BJ (cell line): ENCODE measurements around the gene PRKACA. TPM values are rescaled to one million over a fixed set of nuclear protein-coding genes. Genes with fewer than 3 reads are reported as not detected.

Source experiments
- CTCF ChIA-PET: fragments of 350-600 bp; formaldehyde crosslinking; extraction: SDS; loops from one replicate; lab custom pipeline; 2021; ENCODE audit warnings: antibody characterized with exemption, inconsistent platforms; lab: Yijun Ruan, JAX
- POLR2A ChIA-PET: fragments of 300-600 bp; sonication (Branson Sonifier 250); formaldehyde crosslinking; extraction: SDS; loops from one replicate; lab custom pipeline; 2021; ENCODE audit warnings: antibody characterized with exemption; lab: Charles Lee
- DNase-seq: peaks from one replicate; pipeline ENCODE4 v3.0.0-alpha.2; 2011; ENCODE audit warnings: low read depth
- H3K27me3 ChIP-seq: 2 replicates; pipeline ENCODE4 v1.6.0; 2011; ENCODE audit warnings: low read length; ENCODE audit not compliant: control insufficient read depth, insufficient read depth
- H3K36me3 ChIP-seq: 2 replicates; pipeline ENCODE4 v1.5.1; 2011; ENCODE audit warnings: low read length; ENCODE audit not compliant: control insufficient read depth, insufficient read depth
- H3K4me3 ChIP-seq: 2 replicates; pipeline ENCODE4 v1.5.1; 2011; ENCODE audit warnings: low read depth, mild to moderate bottlenecking, control low read depth, low read length
- polyA plus RNA-seq: library from polyadenylated mRNA; depleted of rRNA; stranded (reverse); fragments of >200 nt; gene quantifications from 2 replicates; pipeline ENCODE4 v1.2.3, GENCODE V29; 2011
- TF ChIP-seq, protein P1 (sequence below): IDR thresholded peaks from 2 replicates; pipeline ENCODE4 v1.5.1; 2011; ENCODE audit warnings: low read depth, mild to moderate bottlenecking, control low read depth, inconsistent platforms, low read length, moderate library complexity; ENCODE audit not compliant: insufficient read depth

PRKACA gene
- polyA plus RNA-seq, 1 experiment: 35.4 TPM

DNA sequence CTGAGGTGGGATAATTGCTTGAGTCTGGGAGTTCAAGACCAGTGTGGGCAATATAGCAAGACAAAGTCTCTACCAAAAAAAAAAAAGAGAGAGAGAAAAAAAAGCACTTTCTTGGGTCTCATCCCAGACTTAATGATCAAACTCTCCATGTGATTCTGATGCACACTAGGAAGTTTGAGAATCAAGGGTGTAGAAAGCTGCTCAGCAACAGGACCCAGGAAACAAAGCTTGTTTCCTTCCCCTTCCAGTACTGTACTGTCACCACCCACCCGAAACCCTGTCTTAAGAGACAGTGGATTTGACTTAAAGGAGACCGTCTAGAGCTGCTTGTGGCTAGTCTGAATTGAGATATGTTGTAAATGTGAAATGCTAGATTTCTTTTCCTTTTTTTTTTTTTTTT is 39.2 kb downstream of the PRKACA start:
- TF ChIP-seq, protein P1, sequence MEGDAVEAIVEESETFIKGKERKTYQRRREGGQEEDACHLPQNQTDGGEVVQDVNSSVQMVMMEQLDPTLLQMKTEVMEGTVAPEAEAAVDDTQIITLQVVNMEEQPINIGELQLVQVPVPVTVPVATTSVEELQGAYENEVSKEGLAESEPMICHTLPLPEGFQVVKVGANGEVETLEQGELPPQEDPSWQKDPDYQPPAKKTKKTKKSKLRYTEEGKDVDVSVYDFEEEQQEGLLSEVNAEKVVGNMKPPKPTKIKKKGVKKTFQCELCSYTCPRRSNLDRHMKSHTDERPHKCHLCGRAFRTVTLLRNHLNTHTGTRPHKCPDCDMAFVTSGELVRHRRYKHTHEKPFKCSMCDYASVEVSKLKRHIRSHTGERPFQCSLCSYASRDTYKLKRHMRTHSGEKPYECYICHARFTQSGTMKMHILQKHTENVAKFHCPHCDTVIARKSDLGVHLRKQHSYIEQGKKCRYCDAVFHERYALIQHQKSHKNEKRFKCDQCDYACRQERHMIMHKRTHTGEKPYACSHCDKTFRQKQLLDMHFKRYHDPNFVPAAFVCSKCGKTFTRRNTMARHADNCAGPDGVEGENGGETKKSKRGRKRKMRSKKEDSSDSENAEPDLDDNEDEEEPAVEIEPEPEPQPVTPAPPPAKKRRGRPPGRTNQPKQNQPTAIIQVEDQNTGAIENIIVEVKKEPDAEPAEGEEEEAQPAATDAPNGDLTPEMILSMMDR: no peak
- POLR2A ChIA-PET: no interaction called here

DNA sequence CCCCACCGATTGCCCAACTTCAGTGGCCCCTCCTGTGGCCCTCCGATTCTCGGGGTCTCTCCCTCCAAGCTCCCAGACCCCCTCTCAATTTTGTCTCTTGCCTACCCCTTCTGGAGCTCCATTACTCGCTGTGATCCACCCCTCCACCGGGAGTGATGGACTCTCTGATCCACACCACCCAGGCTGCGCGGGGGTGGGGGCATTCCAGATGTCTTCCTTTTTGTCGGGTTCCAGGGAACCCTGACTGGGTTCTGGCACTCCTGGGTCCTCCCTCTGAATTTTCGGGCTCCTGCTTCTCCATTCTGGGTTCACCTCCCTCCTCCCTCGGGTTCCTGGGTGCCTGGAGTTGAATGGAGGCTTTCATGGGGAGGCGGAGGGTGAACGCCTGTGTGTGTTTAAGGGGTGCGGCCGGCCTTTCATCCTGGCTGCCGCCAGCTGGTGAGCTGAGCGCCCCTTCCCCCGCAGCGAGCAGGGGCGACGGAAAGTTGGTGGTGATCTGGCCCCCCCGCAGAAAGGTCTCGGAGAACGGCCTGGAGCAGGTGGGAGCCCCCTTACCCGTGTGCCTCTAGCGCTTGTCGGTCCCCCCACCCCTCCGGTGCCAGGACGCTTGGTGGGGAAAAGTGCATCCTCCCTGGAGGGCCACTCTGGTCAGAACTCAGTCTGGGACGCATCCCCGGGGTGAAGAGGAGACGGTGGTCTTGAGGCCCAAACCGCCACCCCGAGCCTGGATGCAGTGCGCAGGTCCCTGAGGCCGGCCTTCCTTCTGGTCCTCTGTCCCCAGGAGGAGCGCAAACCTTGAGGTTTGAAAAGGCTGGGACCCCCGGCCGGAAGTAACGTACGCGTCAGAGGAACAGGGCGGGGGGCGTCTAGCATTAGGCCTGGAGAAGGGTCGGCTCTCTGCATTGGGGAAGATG is 43.4 kb downstream of the PRKACA start:
- CTCF ChIA-PET: interaction anchor here (0.6 to 6.0 kb wide), 18 partner anchors 13 to 328 kb away, joined by 3 to 115 read pairs (median 5); partner anchors contain the start of genes ASF1B, DCAF15, IL27RA and NANOS3
- Histone ChIP-seq H3K36me3 (no peaks in the 10 kb centered on the region), H3K4me3 (peak overlapping the region; percentile 63), H3K27me3 (no peaks in the 10 kb centered on the region)
- TF ChIP-seq, protein P1: no peak
- no peak for DNase-seq
- POLR2A ChIA-PET: no interaction called here

More for the DNA sequence above, 39.2 kb downstream of the PRKACA start:
- CTCF ChIA-PET: interaction anchor here (0.8 to 1.3 kb wide), 4 partner anchors 9 to 206 kb away, joined by 3 to 5 read pairs (median 3); no protein-coding TSS in a partner anchor
- H3K4me3 ChIP-seq: no peak overlapping the region
- DNase-seq: no peak
- no peaks in the 10 kb centered on the region for H3K27me3 ChIP-seq
- H3K36me3 ChIP-seq: no peaks in the 10 kb centered on the region

DNA sequence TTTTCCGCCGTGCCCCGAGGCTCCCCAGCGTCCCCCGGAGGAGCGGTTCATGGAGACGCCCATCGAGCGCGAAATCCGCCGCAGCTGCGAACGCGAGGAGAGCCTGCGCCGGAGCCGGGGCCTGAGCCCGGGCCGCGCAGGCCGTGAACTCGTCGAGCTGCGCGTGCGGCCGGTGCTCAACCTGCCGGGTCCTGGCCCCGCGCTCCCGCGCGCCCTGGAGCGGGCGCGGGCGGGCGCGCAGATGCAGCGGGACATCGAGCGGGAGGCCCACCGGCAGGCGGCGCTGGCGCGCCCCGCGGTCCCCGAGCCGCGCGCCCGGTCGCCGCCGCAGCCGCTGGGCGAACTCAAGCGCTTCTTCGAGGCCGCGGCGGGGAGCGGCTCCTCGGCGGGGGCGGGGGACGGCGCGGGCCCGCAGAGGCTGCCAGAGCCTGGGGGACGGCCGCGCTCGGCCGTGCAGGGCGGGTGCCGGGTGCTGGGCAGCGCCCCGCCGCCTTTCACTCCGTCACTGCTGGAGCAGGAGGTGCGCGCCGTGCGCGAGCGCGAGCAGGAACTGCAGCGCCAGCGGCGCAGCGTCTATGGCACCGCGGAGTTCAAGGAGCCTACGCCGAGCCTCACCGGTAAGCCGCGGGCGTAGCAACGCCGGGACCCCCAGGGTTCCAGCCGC is 44.2 kb downstream of the PRKACA start:
- H3K27me3 ChIP-seq: no peaks in the 10 kb centered on the region
- CTCF ChIA-PET: interaction anchor here (0.6 to 6.0 kb wide), 28 partner anchors 9 to 329 kb away, joined by 3 to 115 read pairs (median 4); partner anchors contain the start of genes ASF1B, DCAF15, IL27RA and NANOS3
- peak overlapping the region; percentile 63 for H3K4me3 ChIP-seq
- TF ChIP-seq, protein P1: peak; percentile 16
- DNase-seq: no peak
- no peaks in the 10 kb centered on the region for H3K36me3 ChIP-seq
- POLR2A ChIA-PET: no interaction called here

DNA sequence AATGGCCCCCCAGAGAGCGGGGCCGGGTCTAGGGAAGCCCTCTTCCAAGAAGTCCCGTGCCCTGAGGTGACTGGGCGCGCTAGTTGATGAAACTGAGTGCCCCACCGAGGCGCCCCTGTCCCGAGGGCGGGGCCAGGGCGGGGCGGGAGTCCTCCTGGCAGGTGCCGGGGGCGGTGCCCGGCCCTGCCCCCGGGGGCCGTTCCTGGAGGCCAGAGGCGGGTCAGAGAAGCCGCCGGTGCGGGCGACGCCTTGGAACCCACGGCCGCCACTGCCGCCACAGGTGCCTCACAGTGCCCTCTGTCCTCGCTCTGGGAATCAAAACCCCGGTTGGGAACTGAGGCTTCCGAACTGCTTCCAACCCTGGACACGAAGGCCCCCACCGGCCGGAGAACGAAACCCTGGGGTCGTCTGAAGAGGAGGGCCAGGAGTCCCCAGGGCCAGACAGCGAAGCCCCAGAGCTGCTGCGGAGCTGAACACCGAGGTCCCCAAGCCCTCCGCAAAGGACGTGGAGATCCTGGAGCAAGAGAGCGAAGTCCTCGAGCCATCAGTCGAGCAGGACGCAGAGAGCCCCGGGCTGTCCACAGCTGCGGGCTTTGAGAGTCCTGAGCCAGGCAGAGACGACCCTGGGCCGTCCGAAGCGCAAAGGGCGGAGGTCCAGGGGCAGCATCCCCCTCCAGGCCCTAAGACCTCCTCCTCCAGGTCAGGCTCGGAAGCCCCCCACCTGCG is 44.9 kb downstream of the PRKACA start, which contains the start of gene MISP3:
Gene MISP3, plus strand, starts transcription at position 252 of the 726 bp plus-strand sequence. CDS start 524 bp downstream, outside the sequence.
- Histone ChIP-seq H3K4me3 (peak within 1 kb of the TSS; percentile 63), H3K27me3 (no peaks in the 10 kb centered on the region), H3K36me3 (no peaks in the 10 kb centered on the region)
- POLR2A ChIA-PET: no interaction called here
- no peak for DNase-seq
- CTCF ChIA-PET: interaction anchor here (0.6 to 6.0 kb wide), 40 partner anchors 7 to 494 kb away, joined by 3 to 115 read pairs (median 4); partner anchors contain the start of genes ASF1B, C19orf53, DCAF15 and NANOS3
- TF ChIP-seq, protein P1: peak; percentile 18; the same call in 1 of the 2 replicates
